WTC11 (cell line): Measurements from ENCODE around the gene EFCAB8. TPM values are rescaled to one million over a fixed set of nuclear protein-coding genes. Genes with fewer than 3 reads are reported as not detected.
A peak's percentile ranks its signal among the peaks of the same experiment; 100 is the strongest.

Experiments
- ATAC-seq: fragments of 200-7000 bp; cut with Tn5 transposase; 2 replicates; pipeline ENCODE4 v1.10.0; 2021; ENCODE audit warnings: mild to moderate bottlenecking, moderate library complexity
- CTCF ChIA-PET: fragments of 300-600 bp; sonication (Branson Sonifier 250); formaldehyde crosslinking; loops from one replicate; lab custom pipeline; 2021; ENCODE audit warnings: antibody characterized with exemption; lab: Charles Lee
- POLR2A ChIA-PET: fragments of 350-600 bp; sonication (Branson Sonifier 250); formaldehyde crosslinking; loops from one replicate; lab custom pipeline; 2021; ENCODE audit warnings: antibody characterized with exemption; lab: Charles Lee
- DNase-seq: peaks from one replicate; pipeline ENCODE4 v3.0.0; 2021; ENCODE audit warnings: low spot score
- H3K27ac Mint-ChIP-seq: 2 replicates; pipeline ENCODE4 v1.8.0; 2021; ENCODE audit warnings: mixed read lengths
- H3K27me3 Mint-ChIP-seq: 2 replicates; pipeline ENCODE4 v1.8.0; 2021; ENCODE audit warnings: low read depth, mild to moderate bottlenecking, moderate library complexity, mixed read lengths
- H3K36me3 Mint-ChIP-seq: 2 replicates; pipeline ENCODE4 v1.8.0; 2021; ENCODE audit warnings: mixed read lengths
- H3K4me1 Mint-ChIP-seq: 2 replicates; pipeline ENCODE4 v1.8.0; 2022; ENCODE audit warnings: mixed read lengths
- H3K4me3 Mint-ChIP-seq: 2 replicates; pipeline ENCODE4 v1.8.0; 2021; ENCODE audit warnings: mild to moderate bottlenecking, moderate library complexity, mixed read lengths
- H3K9me3 Mint-ChIP-seq: 2 replicates; pipeline ENCODE4 v1.8.0; 2021; ENCODE audit warnings: mixed read lengths
- AFF4 ChIP-seq: sonication (generic); formaldehyde crosslinking; IDR thresholded peaks from 2 replicates; pipeline ENCODE4 v1.8.1; 2023; ENCODE audit warnings: mild to moderate bottlenecking, missing genetic modification reagents, borderline replicate concordance
- ARID4B ChIP-seq: sonication (generic); formaldehyde crosslinking; IDR thresholded peaks from 2 replicates; pipeline ENCODE4 v1.8.0; 2023; ENCODE audit warnings: missing genetic modification reagents, mild to moderate bottlenecking, borderline replicate concordance
- ATF1 ChIP-seq: sonication (generic); formaldehyde crosslinking; IDR thresholded peaks from 2 replicates; pipeline ENCODE4 v1.8.1; 2023; ENCODE audit warnings: mild to moderate bottlenecking, moderate library complexity, missing genetic modification reagents
- ATF2 ChIP-seq: sonication (generic); formaldehyde crosslinking; IDR thresholded peaks from 2 replicates; pipeline ENCODE4 v1.8.1; 2022; ENCODE audit warnings: low read depth, missing genetic modification reagents, borderline replicate concordance
- EMX1 ChIP-seq: fragments of 250-450 bp; sonication (Bioruptor Pico); IDR thresholded peaks from 2 replicates; pipeline ENCODE4 v1.8.0; 2021; ENCODE audit warnings: mild to moderate bottlenecking
- FOXP1 ChIP-seq: sonication (generic); formaldehyde crosslinking; IDR thresholded peaks from 2 replicates; pipeline ENCODE4 v1.8.0; 2022; ENCODE audit warnings: missing genetic modification reagents, mild to moderate bottlenecking, moderate library complexity, borderline replicate concordance
- FOXP4 ChIP-seq: sonication (generic); formaldehyde crosslinking; IDR thresholded peaks from 2 replicates; pipeline ENCODE4 v1.8.0; 2022; ENCODE audit warnings: mild to moderate bottlenecking, missing genetic modification reagents
- GTF2I ChIP-seq: fragments of 250-450 bp; sonication (Bioruptor Pico); conservative IDR thresholded peaks from 2 replicates; pipeline ENCODE4 v1.4.0; 2021; ENCODE audit warnings: mild to moderate bottlenecking
- HMGA2 ChIP-seq: fragments of 250-450 bp; sonication (Bioruptor Pico); IDR thresholded peaks from 2 replicates; pipeline ENCODE4 v1.4.0; 2021; ENCODE audit warnings: mild to moderate bottlenecking, moderate library complexity
- JUN ChIP-seq: sonication (generic); formaldehyde crosslinking; IDR thresholded peaks from 2 replicates; pipeline ENCODE4 v1.8.0; 2023; ENCODE audit warnings: mild to moderate bottlenecking, missing genetic modification reagents
- TEAD1 ChIP-seq: sonication (generic); formaldehyde crosslinking; IDR thresholded peaks from 2 replicates; pipeline ENCODE4 v1.8.0; 2022; ENCODE audit warnings: mild to moderate bottlenecking, missing genetic modification reagents
- USF2 ChIP-seq: sonication (generic); formaldehyde crosslinking; IDR thresholded peaks from 2 replicates; pipeline ENCODE4 v1.8.1; 2023; ENCODE audit warnings: mild to moderate bottlenecking, missing genetic modification reagents, moderate library complexity
- ZMAT4 ChIP-seq: fragments of 250-450 bp; sonication (Bioruptor Pico); IDR thresholded peaks from 2 replicates; pipeline ENCODE4 v1.9.0; 2021; ENCODE audit warnings: mild to moderate bottlenecking
- ZNF121 ChIP-seq: sonication (generic); formaldehyde crosslinking; IDR thresholded peaks from 2 replicates; pipeline ENCODE4 v1.8.0; 2023; ENCODE audit warnings: missing genetic modification reagents
- ZNF425 ChIP-seq: fragments of 250-450 bp; sonication (Bioruptor Pico); conservative IDR thresholded peaks from 2 replicates; pipeline ENCODE4 v1.9.0; 2021; ENCODE audit warnings: mild to moderate bottlenecking
- ZSCAN18 ChIP-seq: fragments of 250-450 bp; sonication (Bioruptor Pico); IDR thresholded peaks from 2 replicates; pipeline ENCODE4 v2.1.2; 2022; ENCODE audit warnings: mild to moderate bottlenecking, moderate library complexity
- total RNA-seq: library from RNA; stranded (reverse); gene quantifications from 3 replicates; pipeline ENCODE4 v1.2.3, GENCODE V29; 2021

The EFCAB8 gene
- total RNA-seq, 1 experiment from 2014 or later = 0.17 TPM

GRCh38 chr20:32983459-32984112 lies 124.9 kb downstream of the EFCAB8 start (continued):
- TF ChIP-seq FOXP4 (no peak), ATF1 (CRISPR knock-in tag) (no peak), ZNF425 (CRISPR knock-in tag) (no peak), FOXP1 (CRISPR knock-in tag) (no peak), ZMAT4 (CRISPR knock-in tag) (no peak), ATF2 (no peak), USF2 (CRISPR knock-in tag) (no peak), ZNF121 (no peak), JUN (CRISPR knock-in tag) (no peak)
- TF ChIP-seq, all 79 proteins: peak for 0

- DNase-seq = no peak
- H3K9me3 Mint-ChIP-seq = no peaks in the 10 kb centered on the region
- POLR2A ChIA-PET = interaction anchor here (0.5 kb wide), 1 partner anchor 22 kb away, joined by 3 read pairs; no protein-coding TSS in a partner anchor
- H3K4me1 Mint-ChIP-seq = 0 out of 2 replicates have a peak, but pooled peaks cover 4% of the 10 kb centered on the region
- H3K27me3 Mint-ChIP-seq = no peaks in the 10 kb centered on the region
- CTCF ChIA-PET = interaction anchor here (0.5 to 3.5 kb wide), 5 partner anchors 11 to 315 kb away, joined by 3 to 15 read pairs (median 4); no protein-coding TSS in a partner anchor
- H3K36me3 Mint-ChIP-seq = no peaks in the 10 kb centered on the region
- peak; percentile 75 for ATAC-seq
- no peak overlapping the region for H3K27ac Mint-ChIP-seq
- H3K4me3 Mint-ChIP-seq = no peak overlapping the region
- TF ChIP-seq AFF4 (no peak), GTF2I (CRISPR knock-in tag) (no peak), TEAD1 (CRISPR knock-in tag) (no peak), EMX1 (CRISPR knock-in tag) (no peak), ARID4B (CRISPR knock-in tag) (no peak), HMGA2 (CRISPR knock-in tag) (no peak), FOXP1 (CRISPR knock-in tag) (no peak), ZSCAN18 (no peak)
Observed at GRCh38 chr20:32984196-32984595, 125.5 kb downstream of the EFCAB8 start.
